BLaER1 (cell line): ENCODE results near the gene TTBK2.
A peak's percentile ranks its signal among the peaks of the same experiment; 100 is the strongest.
"Not testable (repeated sequence)": the region's sequence is repeated elsewhere in the genome, so short reads cannot be mapped to it uniquely, and the experiment has no call there.

Experiments
- H3K27ac ChIP-seq: shearing (Covaris generic); formaldehyde crosslinking; 2 replicates; pipeline ENCODE4 v1.8.1; 2022
- H3K27me3 ChIP-seq: shearing (Covaris generic); formaldehyde crosslinking; 2 replicates; pipeline ENCODE4 v1.8.1; 2022
- H3K36me3 ChIP-seq: shearing (Covaris generic); formaldehyde crosslinking; 2 replicates; pipeline ENCODE4 v1.8.1; 2022
- H3K4me1 ChIP-seq: shearing (Covaris generic); formaldehyde crosslinking; 2 replicates; pipeline ENCODE4 v1.8.1; 2022
- H3K4me2 ChIP-seq: shearing (Covaris generic); formaldehyde crosslinking; 2 replicates; pipeline ENCODE4 v1.8.1; 2022
- H3K4me3 ChIP-seq: shearing (Covaris generic); formaldehyde crosslinking; 2 replicates; pipeline ENCODE4 v1.8.1; 2022
- H3K9ac ChIP-seq: shearing (Covaris generic); formaldehyde crosslinking; 2 replicates; pipeline ENCODE4 v1.8.1; 2022
- H3K9me3 ChIP-seq: shearing (Covaris generic); formaldehyde crosslinking; 2 replicates; pipeline ENCODE4 v1.8.1; 2022
- H4K20me1 ChIP-seq: shearing (Covaris generic); formaldehyde crosslinking; 2 replicates; pipeline ENCODE4 v1.8.1; 2022
- Cebpa-rat ChIP-seq: shearing (Covaris generic); IDR thresholded peaks from 2 replicates; pipeline ENCODE4 v1.8.1; 2022

TTBK2 gene

DNA sequence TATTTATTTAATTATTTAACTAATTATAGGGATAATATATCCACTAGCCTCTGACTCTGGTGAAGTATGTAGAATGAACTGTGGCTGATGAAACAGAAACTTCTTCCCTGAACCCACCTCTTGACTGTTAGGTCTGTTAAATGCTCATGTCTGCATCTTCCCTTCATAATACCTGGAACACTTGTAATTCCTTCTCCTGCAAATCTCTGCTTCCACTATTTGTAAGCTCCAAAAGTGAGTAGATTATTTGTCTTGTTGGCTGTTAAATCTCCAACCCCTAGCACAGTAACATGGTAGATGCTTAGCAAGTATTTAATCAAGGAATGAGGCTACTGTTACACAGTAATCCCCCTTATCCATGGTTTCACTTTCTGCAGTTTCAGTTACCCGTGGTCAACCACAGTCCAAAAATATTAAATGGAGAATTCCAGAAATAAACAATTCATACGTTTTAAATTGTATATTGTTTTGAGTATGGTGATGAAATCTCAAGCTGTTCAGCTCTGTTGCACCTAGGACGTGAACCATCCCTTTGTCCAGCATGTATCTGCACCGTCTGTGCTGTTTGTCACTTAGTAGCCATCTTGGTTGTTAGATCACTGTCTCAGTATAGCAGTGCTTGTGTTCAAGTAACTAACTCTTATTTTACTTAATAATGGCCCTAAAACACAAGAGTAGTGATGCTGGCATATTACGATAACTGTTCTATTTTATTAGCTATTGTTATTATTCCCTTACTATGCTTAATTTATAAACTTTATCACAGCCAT, 5.7 kb downstream of the TTBK2 start:
- H3K4me2 ChIP-seq: peak overlapping the region; percentile 79
- peak overlapping the region; percentile 50 for H3K27ac ChIP-seq
- no peak overlapping the region for H3K9ac ChIP-seq
- H3K9me3 ChIP-seq: no peaks in the 10 kb centered on the region
- no peaks in the 10 kb centered on the region for H3K27me3 ChIP-seq
- peaks cover 43% of the 10 kb centered on the region for H4K20me1 ChIP-seq
- peak overlapping the region; percentile 30 for H3K4me3 ChIP-seq
- H3K36me3 ChIP-seq: 0 out of 2 replicates have a peak, but pooled peaks cover 3% of the 10 kb centered on the region
- peaks cover 51% of the 10 kb centered on the region for H3K4me1 ChIP-seq
- TF ChIP-seq Cebpa-rat: no peak

DNA sequence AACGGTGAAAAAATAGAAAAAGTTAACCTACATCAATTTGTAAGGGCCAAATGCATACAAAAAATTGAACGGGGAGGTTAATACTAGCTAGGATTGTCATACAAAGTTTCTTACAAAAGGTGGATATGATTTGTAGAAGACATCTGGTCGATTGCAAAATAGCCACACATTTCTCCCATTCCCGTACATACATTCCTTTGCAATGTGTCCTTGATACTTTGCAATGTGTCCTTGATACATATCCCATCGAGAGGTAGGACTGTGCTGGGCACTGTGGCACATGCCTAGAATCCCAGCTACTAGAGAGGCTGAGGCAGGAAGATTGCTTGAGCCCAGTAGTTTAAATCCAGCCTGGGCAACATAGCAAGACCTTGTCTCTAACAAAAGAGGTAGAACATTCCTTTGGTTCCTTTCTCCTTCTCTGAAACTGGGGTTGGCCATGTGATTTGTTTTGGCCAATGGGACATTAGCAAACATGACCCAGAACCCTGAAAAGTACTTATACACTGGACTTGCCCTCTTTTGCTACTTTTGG, 9.5 kb downstream of the TTBK2 start:
- TF ChIP-seq Cebpa-rat: no peak
- Histone ChIP-seq H3K4me3 (no peak overlapping the region), H3K4me1 (peaks cover 16% of the 10 kb centered on the region), H3K4me2 (no peak overlapping the region), H3K27ac (no peak overlapping the region), H3K36me3 (peaks cover 14% of the 10 kb centered on the region), H3K9me3 (no peaks in the 10 kb centered on the region), H4K20me1 (peaks cover 39% of the 10 kb centered on the region), H3K9ac (no peak overlapping the region), H3K27me3 (no peaks in the 10 kb centered on the region)

DNA sequence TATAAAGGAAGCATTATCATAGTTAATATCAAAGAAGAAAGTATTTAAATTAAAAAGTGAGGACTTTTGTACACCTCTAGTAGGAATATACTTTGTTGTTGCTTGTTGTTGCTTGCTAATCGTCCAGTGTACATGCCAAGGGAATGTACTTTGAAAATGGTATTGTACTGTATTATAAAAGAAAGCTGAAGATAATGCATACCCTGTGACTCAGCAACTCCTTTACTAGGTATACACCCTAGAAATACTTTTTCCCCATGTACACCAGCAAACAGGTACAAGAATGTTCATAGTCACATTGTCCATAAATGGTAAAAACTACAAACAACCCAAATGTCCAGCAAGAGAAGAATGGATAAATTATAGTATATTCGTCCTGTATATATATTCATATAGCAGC, 12.0 kb downstream of the TTBK2 start:
- no peak overlapping the region for H3K9ac ChIP-seq
- no peak overlapping the region for H3K4me2 ChIP-seq
- no peak for TF ChIP-seq Cebpa-rat
- no peaks in the 10 kb centered on the region for H3K4me1 ChIP-seq
- H3K27me3 ChIP-seq: no peaks in the 10 kb centered on the region
- peaks cover 17% of the 10 kb centered on the region for H3K36me3 ChIP-seq
- no peaks in the 10 kb centered on the region for H3K9me3 ChIP-seq
- no peak overlapping the region for H3K27ac ChIP-seq
- peaks cover 59% of the 10 kb centered on the region for H4K20me1 ChIP-seq
- H3K4me3 ChIP-seq: no peak overlapping the region

GRCh38 chr15:42903388-42904324, 16.9 kb downstream of the TTBK2 start:
- TF ChIP-seq Cebpa-rat: no peak
- no peaks in the 10 kb centered on the region for H3K27me3 ChIP-seq
- no peak overlapping the region for H3K9ac ChIP-seq
- H3K4me1 ChIP-seq: no peaks in the 10 kb centered on the region
- peaks cover 42% of the 10 kb centered on the region; the same call in 1 of the 2 replicates for H4K20me1 ChIP-seq
- peaks cover 6% of the 10 kb centered on the region; the same call in 1 of the 2 replicates for H3K9me3 ChIP-seq
- H3K4me2 ChIP-seq: no peak overlapping the region
- H3K36me3 ChIP-seq: peaks cover 14% of the 10 kb centered on the region
- H3K4me3 ChIP-seq: no peak overlapping the region
- no peak overlapping the region for H3K27ac ChIP-seq

DNA sequence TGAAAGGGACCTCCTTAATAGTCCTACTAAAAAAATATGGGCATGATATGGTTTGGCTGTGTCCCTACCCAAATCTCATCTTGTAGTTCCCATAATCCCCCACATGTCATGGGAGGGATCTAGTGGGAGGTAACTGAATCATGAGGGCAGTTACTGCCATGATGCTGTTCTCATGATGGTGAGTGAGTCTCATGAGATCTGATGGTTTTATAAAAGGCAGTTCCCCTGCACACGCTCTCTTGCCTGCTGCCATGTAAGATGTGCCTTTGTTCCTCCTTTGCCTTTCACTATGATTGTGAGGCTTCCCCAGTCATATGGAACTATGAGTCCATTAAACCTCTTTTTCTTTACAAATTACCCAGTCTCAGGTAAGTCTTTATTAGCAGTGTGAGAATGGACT, 26.7 kb downstream of the TTBK2 start:
- not testable (repeated sequence) for H3K27me3 ChIP-seq, H3K4me2 ChIP-seq, H3K27ac ChIP-seq, H3K4me3 ChIP-seq, H3K4me1 ChIP-seq, H3K9ac ChIP-seq
- H3K9me3 ChIP-seq: peaks cover 61% of the 10 kb centered on the region
- H4K20me1 ChIP-seq: peaks cover 17% of the 10 kb centered on the region; the same call in 1 of the 2 replicates
- H3K36me3 ChIP-seq: peaks cover 38% of the 10 kb centered on the region

DNA sequence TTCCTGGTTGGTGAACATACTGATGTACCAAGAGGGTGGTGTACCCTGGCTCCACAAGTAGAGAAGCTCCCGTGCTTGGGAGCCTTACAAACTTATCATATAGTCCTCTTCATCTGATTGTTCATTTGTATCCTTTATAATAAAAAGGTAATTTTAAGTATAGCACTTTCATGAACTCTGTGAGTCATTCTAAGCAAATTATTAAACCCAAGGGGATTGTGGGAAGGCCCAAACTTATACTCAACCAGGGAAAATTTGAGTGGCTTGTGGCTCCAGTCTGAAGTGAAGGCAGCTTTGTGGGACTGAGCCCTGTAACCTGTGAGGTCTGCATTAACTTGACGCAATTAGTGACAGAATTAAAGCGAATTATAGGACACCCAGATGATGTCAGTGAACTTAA, 29.0 kb downstream of the TTBK2 start:
- Histone ChIP-seq H3K27me3 (no peaks in the 10 kb centered on the region), H3K9me3 (peaks cover 70% of the 10 kb centered on the region), H3K27ac (no peak overlapping the region), H3K36me3 (peaks cover 35% of the 10 kb centered on the region), H3K4me1 (no peaks in the 10 kb centered on the region), H4K20me1 (peaks cover 5% of the 10 kb centered on the region; the same call in 1 of the 2 replicates), H3K4me2 (no peak overlapping the region), H3K9ac (no peak overlapping the region), H3K4me3 (no peak overlapping the region)
- TF ChIP-seq Cebpa-rat: no peak

GRCh38 chr15:42890161-42890913, 30.2 kb downstream of the TTBK2 start:
- H3K9me3 ChIP-seq: peaks cover 75% of the 10 kb centered on the region
- no peaks in the 10 kb centered on the region for H3K27me3 ChIP-seq
- no peak overlapping the region for H3K9ac ChIP-seq
- H4K20me1 ChIP-seq: peaks cover 5% of the 10 kb centered on the region; the same call in 1 of the 2 replicates
- H3K4me3 ChIP-seq: no peak overlapping the region
- TF ChIP-seq Cebpa-rat: no peak
- peaks cover 39% of the 10 kb centered on the region for H3K36me3 ChIP-seq
- H3K4me2 ChIP-seq: no peak overlapping the region
- no peaks in the 10 kb centered on the region for H3K4me1 ChIP-seq
- H3K27ac ChIP-seq: no peak overlapping the region

DNA sequence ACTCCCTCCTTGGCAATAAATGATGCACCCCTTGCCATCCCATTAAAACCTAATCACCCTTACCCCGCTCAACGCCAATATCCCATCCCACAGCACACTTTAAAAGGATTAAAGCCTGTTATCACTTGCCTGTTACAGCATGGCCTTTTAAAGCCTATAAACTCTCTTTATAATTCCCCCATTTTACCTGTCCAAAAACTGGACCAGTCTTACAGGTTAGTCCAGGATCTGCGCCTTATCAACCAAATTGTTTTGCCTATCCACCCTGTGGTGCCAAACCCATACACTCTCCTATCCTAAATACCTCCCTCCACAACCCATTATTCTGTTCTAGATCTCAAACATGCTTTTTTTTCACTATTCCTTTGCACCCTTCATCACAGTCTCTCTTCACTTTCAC, 33.2 kb downstream of the TTBK2 start:
- not testable (repeated sequence) for H3K4me1 ChIP-seq, H3K27me3 ChIP-seq, H3K4me3 ChIP-seq, H3K27ac ChIP-seq, H4K20me1 ChIP-seq, H3K4me2 ChIP-seq, H3K9ac ChIP-seq
- H3K36me3 ChIP-seq: peaks cover 29% of the 10 kb centered on the region; the same call in 1 of the 2 replicates
- peaks cover 74% of the 10 kb centered on the region for H3K9me3 ChIP-seq

DNA sequence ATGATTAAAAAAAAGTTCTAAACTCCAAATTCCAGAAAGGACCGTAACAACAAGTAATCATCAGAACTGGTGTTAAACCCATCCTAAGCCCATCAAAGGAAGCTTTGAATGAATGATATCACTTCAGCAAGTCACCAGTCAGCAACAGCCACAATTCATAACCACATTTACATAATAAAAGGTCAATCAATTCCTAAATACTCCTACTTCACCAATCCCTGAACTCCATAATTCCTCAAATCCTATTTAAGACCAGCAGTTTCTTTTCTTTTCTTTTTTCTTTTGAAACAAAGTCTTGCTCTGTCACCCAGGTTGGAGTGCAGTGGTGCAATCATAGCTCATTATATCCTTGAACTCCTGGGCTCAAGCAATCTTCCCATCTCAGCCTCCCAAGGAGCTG, 40.5 kb downstream of the TTBK2 start:
- H3K4me2 ChIP-seq: no peak overlapping the region
- no peak overlapping the region for H3K9ac ChIP-seq
- peaks cover 23% of the 10 kb centered on the region for H3K9me3 ChIP-seq
- no peaks in the 10 kb centered on the region for H3K27me3 ChIP-seq
- no peak overlapping the region for H3K4me3 ChIP-seq
- H3K4me1 ChIP-seq: no peaks in the 10 kb centered on the region
- no peak overlapping the region for H3K27ac ChIP-seq
- peaks cover 20% of the 10 kb centered on the region; the same call in 1 of the 2 replicates for H3K36me3 ChIP-seq
- no peak for TF ChIP-seq Cebpa-rat
- 0 out of 2 replicates have a peak, but pooled peaks cover 11% of the 10 kb centered on the region for H4K20me1 ChIP-seq
